Epithelial cell of esophagus (primary cell): ENCODE results near the gene CXCL3.

Experiments
- DNase-seq: peaks from one replicate; pipeline ENCODE4 v3.0.0; 2010; ENCODE audit warnings: low read depth
- H3K4me3 ChIP-seq: 2 replicates; pipeline ENCODE4 v1.5.1; 2011; ENCODE audit warnings: mild to moderate bottlenecking, low read length, control low read depth
- TF ChIP-seq, protein P1 (sequence below): IDR thresholded peaks from 2 replicates; pipeline ENCODE4 v1.5.1; 2011; ENCODE audit warnings: low read depth, mild to moderate bottlenecking, low read length, control low read depth, inconsistent platforms; ENCODE audit not compliant: insufficient read depth; ENCODE audit errors: missing control alignments

Gene CXCL3

DNA sequence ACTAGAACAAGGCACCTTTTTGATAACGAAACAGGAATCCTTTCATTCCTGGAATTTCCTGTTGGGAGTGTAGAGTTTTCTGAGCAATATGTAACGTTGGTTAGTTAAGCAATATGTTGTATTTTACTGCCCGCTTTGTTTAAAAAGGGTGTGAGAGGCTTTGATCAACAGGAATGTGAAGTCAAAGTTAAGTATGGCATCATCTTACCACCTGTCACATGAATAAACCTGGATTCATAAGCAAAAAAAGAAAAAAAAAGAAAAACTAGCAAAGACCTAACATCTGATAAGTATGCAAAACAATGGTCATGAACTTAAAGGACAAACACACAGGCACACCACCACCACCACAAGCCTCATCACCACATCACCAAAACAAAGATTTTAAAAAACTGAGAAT is 33.0 kb downstream of the CXCL3 start:
- TF ChIP-seq, protein P1, sequence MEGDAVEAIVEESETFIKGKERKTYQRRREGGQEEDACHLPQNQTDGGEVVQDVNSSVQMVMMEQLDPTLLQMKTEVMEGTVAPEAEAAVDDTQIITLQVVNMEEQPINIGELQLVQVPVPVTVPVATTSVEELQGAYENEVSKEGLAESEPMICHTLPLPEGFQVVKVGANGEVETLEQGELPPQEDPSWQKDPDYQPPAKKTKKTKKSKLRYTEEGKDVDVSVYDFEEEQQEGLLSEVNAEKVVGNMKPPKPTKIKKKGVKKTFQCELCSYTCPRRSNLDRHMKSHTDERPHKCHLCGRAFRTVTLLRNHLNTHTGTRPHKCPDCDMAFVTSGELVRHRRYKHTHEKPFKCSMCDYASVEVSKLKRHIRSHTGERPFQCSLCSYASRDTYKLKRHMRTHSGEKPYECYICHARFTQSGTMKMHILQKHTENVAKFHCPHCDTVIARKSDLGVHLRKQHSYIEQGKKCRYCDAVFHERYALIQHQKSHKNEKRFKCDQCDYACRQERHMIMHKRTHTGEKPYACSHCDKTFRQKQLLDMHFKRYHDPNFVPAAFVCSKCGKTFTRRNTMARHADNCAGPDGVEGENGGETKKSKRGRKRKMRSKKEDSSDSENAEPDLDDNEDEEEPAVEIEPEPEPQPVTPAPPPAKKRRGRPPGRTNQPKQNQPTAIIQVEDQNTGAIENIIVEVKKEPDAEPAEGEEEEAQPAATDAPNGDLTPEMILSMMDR: no peak
- H3K4me3 ChIP-seq: no peak overlapping the region
- peak; percentile 74 for DNase-seq

DNA sequence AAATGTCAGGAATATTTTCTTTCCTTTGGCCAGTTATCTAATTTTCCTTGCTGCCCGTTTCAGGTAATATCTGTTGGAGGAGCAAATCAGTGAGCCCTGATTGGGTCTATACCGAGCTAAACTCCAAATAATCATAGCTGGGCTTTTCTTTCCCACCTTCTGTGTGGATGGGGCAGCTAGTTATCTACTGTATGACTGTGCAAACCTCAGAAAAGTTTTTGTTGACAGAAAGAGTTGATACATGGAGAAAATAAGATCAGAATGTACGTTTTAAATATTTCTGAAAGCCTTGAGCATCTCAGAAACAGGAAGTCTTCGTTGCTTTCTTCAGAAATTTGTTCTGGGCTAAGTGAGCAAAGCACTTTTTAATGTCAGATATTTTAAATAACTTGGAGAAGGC is 33.8 kb downstream of the CXCL3 start:
- DNase-seq: no peak

DNA sequence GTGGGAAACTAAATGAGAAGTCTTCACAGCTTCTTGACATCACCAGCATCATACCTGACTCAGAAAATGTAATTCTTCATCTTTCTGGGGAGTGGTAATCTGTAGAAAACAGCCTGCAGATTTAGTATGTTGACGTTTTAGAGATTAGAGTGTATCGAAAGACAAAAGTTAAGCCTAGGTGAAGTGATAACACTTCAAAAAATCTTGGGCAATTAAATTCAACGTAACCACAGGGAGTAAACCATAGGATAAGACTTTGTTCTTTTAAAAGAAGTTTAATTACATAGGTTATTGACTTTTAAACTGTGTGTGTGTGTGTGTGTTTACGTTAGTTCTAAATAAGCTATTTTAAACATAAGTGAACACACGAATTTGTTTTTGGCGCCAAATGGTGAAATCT is 38.2 kb downstream of the CXCL3 start:
- TF ChIP-seq, protein P1: no peak
- DNase-seq: no peak
- H3K4me3 ChIP-seq: no peak overlapping the region

More for the DNA sequence above, 33.8 kb downstream of the CXCL3 start:
- H3K4me3 ChIP-seq: no peak overlapping the region
- TF ChIP-seq, protein P1: no peak

DNA sequence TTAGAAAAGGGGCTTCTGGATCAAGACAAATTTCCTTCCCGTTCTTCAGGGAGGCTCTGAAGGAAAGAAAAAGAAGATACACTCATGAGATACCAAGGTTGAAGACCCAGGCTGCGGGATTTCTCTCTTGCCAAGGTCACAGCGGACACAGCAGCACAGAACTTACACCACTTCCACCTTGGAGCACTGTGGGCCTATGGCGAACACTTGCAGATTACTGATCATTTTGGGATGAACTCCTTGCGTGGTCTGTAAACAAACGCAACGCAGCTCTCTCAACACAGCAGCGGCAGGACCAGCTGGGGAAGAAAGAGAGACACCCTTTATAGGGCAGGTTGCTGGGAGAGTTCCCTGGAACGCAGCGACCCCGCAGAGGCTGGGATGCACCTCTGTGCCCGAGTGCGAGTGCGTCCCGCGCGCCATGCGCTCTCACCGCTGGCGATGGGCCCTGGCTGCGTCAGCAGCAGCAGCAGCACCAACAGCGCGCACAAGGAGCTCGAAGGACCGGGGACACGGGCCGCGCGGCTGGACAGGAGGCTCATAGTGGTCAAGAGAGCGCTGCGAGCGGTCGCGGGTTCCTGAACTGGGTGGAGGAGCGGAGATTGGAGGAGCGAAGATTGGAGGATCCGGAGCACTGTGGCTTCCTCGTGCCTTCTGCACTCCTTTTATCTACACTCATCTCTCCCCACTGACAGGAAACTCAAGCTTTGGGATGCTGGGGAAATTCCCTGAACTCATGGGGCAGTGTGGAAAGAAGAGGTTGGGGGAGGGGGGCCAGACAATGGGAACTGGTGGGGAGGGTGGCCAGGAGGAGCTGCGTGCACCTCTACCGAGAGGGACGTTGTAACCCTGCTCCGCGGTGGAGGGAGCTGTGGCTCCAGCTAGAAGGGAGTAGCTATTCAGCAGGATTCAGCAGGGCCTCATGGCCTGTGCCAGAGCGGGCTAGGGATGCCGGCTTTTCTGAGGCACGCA is 40.2 kb downstream of the CXCL3 start, which contains the start of gene CXCL5:
Gene CXCL5, minus strand, starts transcription at position 638 of the 972 bp plus-strand sequence. Its CDS starts 96 bp downstream, at position 542.
- TF ChIP-seq, protein P1: peak; percentile 37
- H3K4me3 ChIP-seq: peak within 1 kb of the TSS; percentile 34
- peak; percentile 68 for DNase-seq

DNA sequence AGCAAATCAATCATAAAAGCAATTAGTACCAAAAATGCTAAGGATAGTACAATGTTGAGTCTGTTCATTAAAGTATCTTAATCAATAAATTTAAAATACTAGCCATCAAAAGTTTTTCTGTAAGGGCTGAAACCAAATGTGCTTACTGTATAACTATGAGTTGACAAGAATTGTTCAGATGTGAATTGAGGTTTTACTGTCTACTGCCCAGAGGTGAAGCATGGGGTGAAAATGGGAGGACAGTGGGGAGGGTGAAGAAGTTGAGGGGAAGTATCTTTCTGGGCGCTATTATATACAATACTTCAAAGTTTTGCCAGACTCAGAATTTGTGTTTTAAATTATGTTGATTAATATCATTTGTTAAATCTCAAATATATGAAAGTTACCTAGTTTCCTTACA is 46.4 kb downstream of the CXCL3 start:
- TF ChIP-seq, protein P1: no peak
- no peak overlapping the region for H3K4me3 ChIP-seq
- DNase-seq: no peak

DNA sequence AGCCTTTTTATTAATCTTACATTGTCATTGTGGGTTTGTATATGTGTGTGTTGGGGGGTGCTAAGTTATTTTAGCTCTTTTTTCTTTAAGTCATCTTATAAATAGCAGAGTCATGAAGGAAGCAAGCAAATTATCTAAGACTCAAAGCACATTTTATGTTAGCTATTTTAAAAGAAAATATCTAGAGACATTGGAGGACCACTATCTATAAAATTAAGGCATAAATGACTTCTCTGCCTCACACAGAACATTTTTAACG is 46.8 kb downstream of the CXCL3 start:
- no peak overlapping the region for H3K4me3 ChIP-seq
- TF ChIP-seq, protein P1: no peak

DNA sequence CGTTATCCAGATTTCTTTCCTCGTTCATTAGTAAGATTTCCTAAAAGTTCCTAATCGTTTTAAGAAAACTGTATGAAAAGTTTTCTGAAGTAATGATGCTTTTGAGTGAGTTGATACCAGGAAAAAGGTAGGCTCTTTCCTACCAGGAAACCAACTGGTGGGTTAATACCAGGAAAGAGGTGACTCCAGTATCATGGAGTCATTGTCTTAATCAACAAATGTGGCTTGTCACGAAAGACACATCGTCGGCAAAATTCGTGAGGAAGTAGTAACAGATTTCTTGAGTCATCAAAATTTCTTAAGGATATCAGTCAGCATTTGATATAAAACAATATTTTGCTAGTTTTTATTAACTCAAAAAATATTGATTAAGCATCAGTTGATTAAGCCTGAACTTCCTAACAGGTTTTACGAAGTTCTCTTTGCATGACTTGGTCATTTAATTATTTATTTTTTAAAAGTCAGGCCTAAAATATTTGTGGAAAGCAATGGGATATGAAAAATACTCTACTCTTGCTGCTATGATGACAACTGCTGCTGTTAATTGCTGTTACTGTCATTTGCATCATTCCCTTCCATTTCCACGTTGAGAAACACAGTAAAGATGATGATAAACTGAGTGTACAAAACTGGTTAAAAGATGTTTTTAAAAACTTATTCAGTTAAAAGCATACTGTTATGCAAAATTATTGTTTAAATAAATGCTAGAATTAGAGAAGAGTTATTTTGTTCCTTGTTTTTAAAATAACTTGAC is 47.3 kb downstream of the CXCL3 start:
- no peak overlapping the region for H3K4me3 ChIP-seq
- TF ChIP-seq, protein P1: no peak
- DNase-seq: no peak

More for the DNA sequence above, 46.8 kb downstream of the CXCL3 start:
- DNase-seq: no peak
